Posterior cingulate gyrus (tissue), 11 donors: Measurements from ENCODE around the gene CRADD.

Experiments used
- DNase-seq, 10 donors: peaks; one replicate each; pipeline versions ENCODE4 v3.0.0 to v3.0.0-alpha.2; 2020 to 2021; ENCODE audit warnings: mixed read lengths in 3 of 10
- intact Hi-C: fragments of 100-400 bp; cut with DNase I; formaldehyde crosslinking; loops from one replicate; pipeline ENCODE4 v1.15.1; 2023

CRADD gene

DNA sequence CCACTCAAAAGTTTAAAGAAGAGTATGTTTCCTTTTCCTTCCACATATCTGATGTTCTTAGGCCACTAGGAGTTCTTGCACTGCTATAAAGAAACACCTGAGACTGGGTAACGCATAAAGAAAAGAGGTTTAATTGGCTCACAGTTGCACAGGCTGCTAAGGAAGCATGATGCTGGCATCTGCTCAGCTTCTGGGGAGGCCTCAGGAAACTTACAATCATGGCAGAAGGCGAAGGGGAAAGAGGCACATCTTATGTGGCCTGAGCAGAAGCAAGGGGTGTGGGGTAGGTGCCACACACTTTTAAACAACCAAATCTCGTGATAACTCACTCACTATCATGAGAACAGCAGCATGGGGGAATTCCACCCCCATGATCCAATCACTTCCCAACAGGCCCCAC, 7.7 kb upstream of the CRADD start:
- intact Hi-C loops, result no loop called here
- no peak for DNase-seq

DNA sequence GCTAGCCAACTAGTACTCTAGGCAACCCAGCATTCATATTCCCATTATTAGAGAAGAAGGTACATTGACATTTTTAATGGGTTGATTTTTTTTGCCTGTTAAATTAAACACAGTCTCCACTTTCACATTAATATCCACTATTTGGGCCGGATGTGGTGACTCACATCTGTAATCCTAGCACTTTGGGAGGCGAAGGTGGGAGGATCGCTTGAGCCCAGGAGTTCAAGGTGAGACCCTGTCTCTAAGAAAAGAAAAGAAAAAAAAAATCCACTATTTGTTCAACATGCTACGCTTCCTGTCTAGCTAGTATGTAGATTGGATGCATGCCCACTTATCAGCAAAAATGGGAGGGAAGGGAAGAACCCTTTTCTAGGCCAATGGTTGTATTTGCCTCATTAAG, 7.1 kb upstream of the CRADD start:
- DNase-seq, result no peak
- intact Hi-C loops, result no loop called here

GRCh38 chr12:93671044-93671443, 6.1 kb upstream of the CRADD start:
- DNase-seq, result no peak
- intact Hi-C loops, result no loop called here

- no peak for DNase-seq
- intact Hi-C loops, result no loop called here
Measured at GRCh38 chr12:93673084-93673483, 4.1 kb upstream of the CRADD start.

- intact Hi-C loops, result no loop called here
- DNase-seq, result no peak
Measured at GRCh38 chr12:93674386-93674785, 2.8 kb upstream of the CRADD start.

GRCh38 chr12:93676408-93677194, 574 bp upstream of the CRADD start:
- intact Hi-C loops, result loop anchor here (2.0 to 5.0 kb wide), 3 partner anchors 104 to 426 kb away; partner anchors contain the start of gene SOCS2
- DNase-seq, result peak in 1 of 10 donors; percentile 71

- intact Hi-C loops, result loop anchor here (5.0 kb wide), 1 partner anchor 424 kb away; no protein-coding TSS in a partner anchor
Measured at GRCh38 chr12:93678779-93679178, 1.6 kb downstream of the CRADD start.

DNA sequence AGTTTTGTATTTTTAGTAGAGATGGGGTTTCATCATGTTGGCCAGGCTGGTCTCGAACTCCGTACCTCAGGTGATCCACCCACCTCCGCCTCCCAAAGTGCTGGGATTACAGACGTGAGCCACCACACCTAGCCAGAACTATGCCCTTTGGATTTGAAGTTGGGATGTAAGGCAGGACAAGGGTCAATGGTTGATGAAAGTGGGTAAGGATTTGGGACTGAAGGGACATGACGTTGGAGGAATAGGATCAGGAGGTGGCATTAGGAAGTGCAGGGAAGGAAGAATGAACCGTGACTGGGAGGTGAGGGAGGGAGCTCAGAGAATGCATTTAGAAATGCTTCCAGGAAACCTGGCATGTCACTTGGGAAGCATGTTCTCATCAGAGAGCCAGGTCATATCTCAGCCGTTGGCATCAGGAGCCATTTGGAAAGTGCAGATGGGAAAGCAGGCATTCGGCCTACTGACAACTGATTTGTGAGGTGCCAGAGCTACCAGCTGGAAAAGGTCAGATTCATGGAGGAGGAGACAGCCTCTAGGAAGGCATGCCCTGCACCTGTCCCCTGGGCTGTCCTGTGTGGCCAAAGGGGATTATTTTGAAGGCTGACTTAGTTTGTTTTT, 2.2 kb downstream of the CRADD start:
- DNase-seq, result no peak
- intact Hi-C loops, result loop anchor here (5.0 kb wide), 1 partner anchor 423 kb away; no protein-coding TSS in a partner anchor

More at GRCh38 chr12:93678779-93679178, 1.6 kb downstream of the CRADD start:
- no peak for DNase-seq

- no peak for DNase-seq
- intact Hi-C loops, result loop anchor here (5.0 kb wide), 1 partner anchor 62 kb away; no protein-coding TSS in a partner anchor
Measured at GRCh38 chr12:93680006-93680405, 2.8 kb downstream of the CRADD start.

DNA sequence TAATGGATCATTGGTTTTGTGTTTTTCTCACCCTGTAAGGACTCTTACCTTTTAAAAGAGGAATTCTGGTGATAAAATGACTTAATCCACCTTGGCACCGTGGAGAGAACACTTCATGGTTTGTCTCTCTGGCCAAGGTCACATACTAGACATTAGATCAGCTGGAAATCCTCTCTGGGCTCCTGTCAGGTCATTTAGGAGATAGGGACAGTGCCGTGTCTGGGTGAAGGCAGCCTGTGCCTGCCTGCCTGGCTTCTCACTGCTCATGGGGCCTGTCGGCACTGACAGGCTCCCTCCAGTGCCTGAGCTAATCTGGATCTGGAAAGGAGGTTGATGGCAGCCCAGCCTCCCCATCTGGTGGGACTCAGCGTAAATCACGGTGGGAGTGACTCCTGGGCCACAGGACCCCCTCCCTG, 5.7 kb downstream of the CRADD start:
- no peak for DNase-seq
- intact Hi-C loops, result loop anchor here (5.0 kb wide), 1 partner anchor 59 kb away; no protein-coding TSS in a partner anchor

DNA sequence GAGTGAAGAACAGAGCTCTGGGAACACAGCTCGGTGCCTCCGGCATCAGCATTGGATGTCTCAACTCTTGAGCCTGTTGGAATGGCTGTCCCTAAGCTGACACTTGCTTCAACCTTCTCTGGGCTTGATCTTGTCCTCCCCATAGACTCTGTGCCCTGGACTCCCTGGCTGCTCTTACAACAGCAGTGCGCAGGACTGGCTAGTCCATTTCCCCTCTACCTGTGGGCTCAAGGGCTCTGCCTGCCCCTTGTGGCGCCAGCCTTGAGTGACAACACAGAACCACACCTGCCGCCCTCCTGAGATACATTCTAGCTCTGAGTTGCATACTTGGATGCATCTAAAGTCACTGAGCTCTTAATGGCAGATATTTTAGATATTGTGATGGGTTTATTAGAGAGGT, 6.2 kb downstream of the CRADD start:
- DNase-seq, result no peak
- intact Hi-C loops, result loop anchor here (5.0 kb wide), 1 partner anchor 59 kb away; no protein-coding TSS in a partner anchor

- no peak for DNase-seq
- intact Hi-C loops, result loop anchor here (5.0 kb wide), 1 partner anchor 58 kb away; no protein-coding TSS in a partner anchor
Measured at GRCh38 chr12:93684716-93685115, 7.5 kb downstream of the CRADD start.

DNA sequence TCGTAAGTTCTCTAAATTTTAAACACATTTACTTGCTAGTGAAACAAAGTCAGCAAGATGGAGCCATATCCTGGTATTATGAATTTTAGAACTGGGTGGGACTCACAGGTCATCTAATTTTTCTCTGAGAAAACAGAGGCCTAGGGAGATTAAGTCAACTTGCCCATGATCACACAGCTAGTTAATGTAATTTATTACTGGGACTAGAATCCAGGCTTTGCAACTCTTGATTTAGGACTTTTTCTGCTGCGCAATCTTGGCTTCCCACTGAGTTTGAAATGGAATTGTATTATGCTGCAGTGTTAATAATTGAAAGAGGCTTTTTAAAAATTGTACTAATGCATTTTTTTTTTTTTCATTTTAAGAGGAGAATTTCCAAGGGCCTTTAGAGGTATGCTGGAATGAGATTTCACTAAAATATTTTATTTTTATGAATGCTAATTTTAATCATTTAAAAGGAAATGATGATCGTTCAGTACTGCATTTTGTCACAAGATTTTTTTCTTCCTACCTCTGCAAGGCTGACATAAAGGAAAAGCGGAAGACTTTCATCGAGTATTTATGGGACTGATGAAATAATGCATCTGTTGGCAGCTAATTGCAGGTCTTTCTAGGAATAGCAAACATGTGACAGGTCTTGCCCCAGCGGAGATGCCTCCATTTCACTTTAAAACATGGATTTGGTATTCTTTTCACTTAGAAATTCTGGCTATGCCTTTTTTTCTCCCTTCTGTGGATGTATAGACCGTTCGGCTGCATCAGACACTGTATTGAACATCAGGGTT, 9.6 kb downstream of the CRADD start:
- intact Hi-C loops, result no loop called here

GRCh38 chr12:93689076-93689834, 12.1 kb downstream of the CRADD start:
- intact Hi-C loops, result no loop called here
- DNase-seq, result no peak

More for the DNA sequence above, 9.6 kb downstream of the CRADD start:
- DNase-seq, result no peak

- intact Hi-C loops, result no loop called here
- DNase-seq, result no peak
Measured at GRCh38 chr12:93696462-93696861, 19.3 kb downstream of the CRADD start.

GRCh38 chr12:93698307-93699092, 21.3 kb downstream of the CRADD start:
- no peak for DNase-seq
- intact Hi-C loops, result no loop called here

DNA sequence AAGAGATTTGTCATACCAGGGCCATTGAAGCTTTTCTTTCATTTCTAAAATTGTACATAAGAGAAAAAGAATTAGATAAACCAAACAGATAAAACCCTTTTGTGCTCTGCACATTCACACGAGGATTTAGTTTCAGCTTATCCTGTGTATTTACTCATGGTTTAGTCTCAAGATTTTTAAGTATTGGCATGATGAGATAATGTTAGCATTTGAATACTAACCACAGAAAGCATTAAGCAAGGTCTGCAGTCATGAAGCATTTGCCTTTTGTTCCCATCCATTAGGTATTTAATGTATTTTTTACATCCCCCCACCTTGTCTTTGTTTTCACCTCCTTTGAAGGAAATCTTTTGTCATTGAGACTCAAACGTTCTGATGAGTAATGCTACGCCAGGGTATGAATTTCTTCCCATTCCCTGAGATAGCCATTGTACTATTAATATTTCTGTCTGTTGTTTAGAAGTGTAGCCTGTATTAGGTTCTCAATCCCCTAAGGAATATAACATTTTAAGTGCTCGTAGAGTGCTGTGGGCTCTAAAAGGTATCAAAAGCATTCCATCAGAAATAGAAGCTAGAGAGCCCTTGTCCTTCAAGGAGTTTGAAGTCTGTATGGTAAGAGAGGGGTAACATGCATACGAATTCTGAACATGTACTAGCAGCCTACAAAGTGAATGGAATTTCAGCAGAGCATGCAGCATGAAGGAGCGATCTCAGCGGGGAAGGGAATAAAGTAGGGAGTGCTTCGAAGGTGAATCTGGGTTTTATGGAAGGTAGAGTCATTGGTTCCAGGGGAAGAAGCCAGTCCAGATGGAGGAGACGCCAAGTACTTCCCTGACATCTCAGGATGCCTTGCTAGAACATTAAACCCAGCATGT, 22.3 kb downstream of the CRADD start:
- intact Hi-C loops, result no loop called here
- no peak for DNase-seq

DNA sequence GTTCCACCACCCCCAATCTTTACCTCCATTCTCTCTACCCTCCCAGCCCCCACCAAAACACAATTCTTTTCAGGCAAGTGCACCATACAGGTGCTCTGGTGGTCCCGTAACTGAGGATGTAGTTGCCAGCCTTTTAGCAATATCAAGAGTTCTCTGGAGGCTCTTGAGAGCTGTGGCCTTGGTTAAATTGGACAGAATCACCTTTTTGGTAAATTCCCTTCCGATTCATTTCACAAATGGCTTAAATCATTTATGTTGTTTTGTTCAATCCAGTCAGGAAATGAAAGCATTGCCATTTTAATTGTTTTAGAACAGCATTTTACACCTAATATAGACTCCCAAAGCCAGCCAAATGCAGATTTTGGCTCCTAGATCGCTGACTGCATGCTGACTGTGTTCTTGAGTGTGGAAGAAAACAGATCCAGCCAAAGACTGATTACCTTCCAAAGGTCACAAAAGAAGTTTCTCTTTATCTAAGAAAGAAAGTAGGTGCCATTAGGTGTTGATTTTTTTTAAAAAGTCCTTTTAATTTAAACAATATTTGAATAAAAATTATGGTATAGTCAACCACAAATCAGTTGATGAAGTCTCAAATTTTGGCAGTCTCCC, 25.6 kb downstream of the CRADD start:
- DNase-seq, result no peak
- intact Hi-C loops, result no loop called here
